HG03575 (cell line): ENCODE measurements around the gene ICAM4.
"Not testable (repeated sequence)": the region's sequence is repeated elsewhere in the genome, so short reads cannot be mapped to it uniquely, and the experiment has no call there.

Source experiments
- ATAC-seq: cut with Tn5 transposase; IDR thresholded peaks from one replicate; pipeline ENCODE4 v1.9.1; 2021; ENCODE audit not compliant: unreplicated experiment, insufficient number of reproducible peaks, low FRiP score; ENCODE audit errors: extremely low read depth

ICAM4 gene

DNA sequence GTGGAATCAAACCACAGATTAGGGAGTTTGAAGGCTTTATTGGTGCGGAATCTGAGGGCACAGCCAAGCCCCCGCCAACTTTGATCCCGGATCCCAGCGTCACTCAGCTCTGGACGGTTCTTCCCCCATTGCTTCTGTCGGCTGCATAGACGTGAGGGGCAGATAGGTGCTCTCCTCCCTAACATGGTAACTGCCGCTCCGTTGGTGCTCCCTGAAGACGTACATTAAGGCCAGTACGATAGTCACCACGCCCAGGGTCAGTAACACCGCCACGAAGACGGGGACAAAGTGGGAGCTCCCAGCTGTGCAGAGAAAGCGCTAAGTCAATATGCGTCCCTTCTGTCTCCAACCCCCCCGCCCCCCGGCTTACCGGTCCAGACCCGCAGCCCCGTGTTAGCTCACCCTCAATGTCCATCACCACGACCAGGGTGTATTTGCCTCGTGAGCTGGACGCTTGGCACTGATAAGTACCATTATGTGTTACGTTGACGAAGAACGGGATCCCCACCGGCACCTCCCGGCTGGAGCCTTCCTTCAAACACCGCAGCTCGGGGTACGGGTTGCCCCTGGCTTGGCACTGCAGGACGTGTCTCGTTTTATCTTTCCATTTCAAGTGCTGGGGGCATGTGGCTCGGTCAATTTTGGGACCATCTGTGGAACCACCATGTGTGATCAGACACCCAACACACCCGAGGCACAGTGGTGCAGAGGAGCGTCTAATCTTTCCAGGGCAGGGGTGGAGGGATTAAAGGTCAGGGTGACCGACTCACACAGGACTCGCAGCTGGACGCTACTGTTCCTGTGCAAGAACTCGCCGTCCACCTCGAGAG lies 47.2 kb downstream of the ICAM4 start:
- no peak for ATAC-seq

DNA sequence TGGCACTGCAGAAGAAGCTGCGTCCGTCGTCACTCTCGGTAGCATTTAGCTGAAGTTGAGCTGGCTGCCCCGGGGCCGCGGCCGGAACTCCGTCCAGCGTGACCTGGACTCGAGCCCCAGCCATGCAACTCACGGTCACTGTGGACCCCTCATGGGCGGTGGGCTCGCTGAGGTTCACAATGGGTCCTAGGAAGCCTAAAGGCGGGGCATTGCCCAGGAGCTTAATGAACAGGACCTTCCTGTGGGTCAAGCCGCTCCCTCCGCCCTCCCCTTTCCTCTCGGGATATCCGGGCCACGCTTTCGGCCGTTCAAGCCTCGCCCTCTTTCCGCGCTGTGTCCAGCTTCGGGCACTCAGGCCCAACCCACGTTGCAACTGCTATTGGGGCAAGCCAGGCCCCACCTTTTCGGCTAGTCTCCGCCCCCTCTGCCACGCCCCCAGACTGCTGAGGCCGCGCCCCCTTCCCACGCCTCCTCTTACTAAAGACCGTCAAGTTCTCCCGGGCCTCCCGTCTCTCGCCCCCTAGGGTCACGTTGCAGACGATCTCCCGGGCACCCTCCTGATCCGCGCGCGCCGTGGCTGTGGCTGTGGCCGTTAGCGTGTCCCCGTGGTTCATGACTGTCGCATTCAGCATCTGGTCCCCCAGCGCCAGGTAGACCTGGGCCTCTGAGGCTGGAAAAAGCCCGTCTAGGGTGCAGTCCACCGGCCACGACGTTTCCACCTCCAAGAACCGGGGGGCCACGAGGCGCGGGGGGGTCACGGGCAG lies 48.0 kb downstream of the ICAM4 start:
- no peak for ATAC-seq

DNA sequence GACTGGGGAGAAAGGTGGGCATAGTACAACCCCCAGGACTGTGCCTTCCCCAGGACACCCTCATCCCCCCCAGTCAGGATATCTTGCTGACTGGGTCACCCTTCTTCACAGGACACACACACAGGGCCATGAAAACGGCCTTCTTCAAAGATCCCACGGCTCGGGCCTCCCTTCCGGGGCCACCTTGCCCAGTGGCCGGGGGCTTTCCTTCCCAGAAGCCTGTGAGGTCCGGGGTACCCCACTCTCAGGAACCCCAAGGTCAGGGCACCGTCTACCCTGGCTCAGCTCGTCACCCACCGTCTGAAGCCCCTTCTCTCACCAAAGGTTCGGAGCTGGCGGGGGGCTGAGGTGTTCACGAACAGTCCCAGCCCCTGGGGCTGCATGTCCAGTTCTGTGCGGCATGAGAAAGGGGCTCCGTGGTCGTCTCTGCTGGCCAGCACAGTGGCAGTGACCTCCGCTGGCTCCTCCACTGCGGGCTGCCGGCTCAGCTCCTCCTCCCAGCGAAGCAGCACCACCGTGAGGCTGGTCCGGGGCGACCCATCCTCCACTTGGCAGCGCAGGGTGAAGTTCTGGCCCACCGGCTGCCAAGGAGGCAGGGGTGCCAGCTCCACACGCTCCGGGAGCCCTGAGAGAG lies 48.7 kb downstream of the ICAM4 start:
- no peak for ATAC-seq

DNA sequence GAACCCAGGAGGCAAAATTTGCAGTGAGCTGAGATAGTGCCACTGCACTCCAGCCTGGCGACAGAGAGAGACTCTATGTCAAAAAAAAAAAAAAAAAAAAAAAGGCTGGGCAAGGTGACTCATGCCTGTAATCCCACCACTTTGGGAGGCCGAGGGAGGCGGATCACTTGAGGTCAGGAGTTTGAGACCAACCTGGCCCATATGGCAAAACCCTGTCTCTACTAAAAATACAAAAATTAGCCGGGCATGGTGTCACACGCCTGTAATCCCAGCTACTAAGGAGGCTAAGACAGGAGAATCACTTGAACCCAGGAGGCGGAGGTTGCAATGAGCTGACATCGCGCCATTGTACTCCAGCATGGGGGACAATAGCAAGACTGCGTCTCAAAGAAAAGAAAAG lies 50.0 kb downstream of the ICAM4 start:
- not testable (repeated sequence) for ATAC-seq
